Stimulated activated CD4-positive, alpha-beta T cell treated with anti-CD3 and anti-CD28 coated beads, Interleukin-1b, Interleukin-23, amount 100 ng/mL, for 4 hours (primary cell): ENCODE measurements around the gene PEMT.

ENCODE experiments used
- DNase-seq, 2 donors: peaks; one replicate each; pipeline ENCODE4 v3.0.0-alpha.2; 2020; ENCODE audit warnings: low read depth in 2 of 2

The PEMT gene

GRCh38 chr17:17605083-17605728, 13.7 kb upstream of the PEMT start:
- no peak for DNase-seq

- no peak for DNase-seq
Observed at GRCh38 chr17:17603895-17604225, 12.4 kb upstream of the PEMT start.

GRCh38 chr17:17603178-17603894, 11.8 kb upstream of the PEMT start:
- DNase-seq, result no peak

GRCh38 chr17:17599965-17600364, 8.5 kb upstream of the PEMT start:
- no peak for DNase-seq

GRCh38 chr17:17598003-17598402, 6.5 kb upstream of the PEMT start:
- no peak for DNase-seq

- DNase-seq, result no peak
Observed at GRCh38 chr17:17595755-17596154, 4.2 kb upstream of the PEMT start.

- DNase-seq, result no peak
Observed at GRCh38 chr17:17593222-17593620, 1.7 kb upstream of the PEMT start.

GRCh38 chr17:17590883-17591354, 589 bp downstream of the PEMT start:
- no peak for DNase-seq

- no peak for DNase-seq
Observed at GRCh38 chr17:17590141-17590751, 1.3 kb downstream of the PEMT start.

- DNase-seq, result no peak
Observed at GRCh38 chr17:17587614-17588337, 3.7 kb downstream of the PEMT start.

GRCh38 chr17:17582372-17582771, 9.1 kb downstream of the PEMT start:
- DNase-seq, result no peak

- DNase-seq, result no peak
Observed at GRCh38 chr17:17581509-17581908, 10.0 kb downstream of the PEMT start.

GRCh38 chr17:17580662-17581470, 10.6 kb downstream of the PEMT start:
- no peak for DNase-seq

- DNase-seq, result no peak
Observed at GRCh38 chr17:17579691-17580090, 11.8 kb downstream of the PEMT start.

- DNase-seq, result no peak
Observed at GRCh38 chr17:17577373-17577772, 14.1 kb downstream of the PEMT start.

GRCh38 chr17:17576772-17577234, 14.7 kb downstream of the PEMT start:
- DNase-seq, result no peak

- DNase-seq, result no peak
Observed at GRCh38 chr17:17575360-17576251, 15.9 kb downstream of the PEMT start.

GRCh38 chr17:17573912-17574311, 17.6 kb downstream of the PEMT start:
- no peak for DNase-seq

GRCh38 chr17:17572010-17572785, 19.3 kb downstream of the PEMT start:
- no peak for DNase-seq
